Mucosa of rectum (tissue), 2 donors: ENCODE measurements around the gene HOXD3.
A peak's percentile ranks its signal among the peaks of the same experiment; 100 is the strongest.

Source experiments
- H3K27ac ChIP-seq, 2 donors: one replicate each; pipeline ENCODE4 v1.7.0; 2013; ENCODE audit warnings: inconsistent platforms in 2 of 2, low read depth in 2 of 2, low read length in 2 of 2
- H3K27me3 ChIP-seq, 2 donors: one replicate each; pipeline ENCODE4 v1.7.0; 2013; ENCODE audit warnings: low read length in 2 of 2; ENCODE audit not compliant: control insufficient read depth in 2 of 2, insufficient read depth in 2 of 2
- H3K36me3 ChIP-seq, 2 donors: one replicate each; pipeline ENCODE4 v1.7.0; 2013; ENCODE audit warnings: low read length in 2 of 2; ENCODE audit not compliant: control insufficient read depth in 2 of 2, insufficient read depth in 2 of 2
- H3K4me1 ChIP-seq, 2 donors: one replicate each; pipeline ENCODE4 v1.7.0; 2013; ENCODE audit warnings: low read length in 2 of 2, mild to moderate bottlenecking in 1 of 2; ENCODE audit not compliant: control insufficient read depth in 2 of 2, insufficient read depth in 2 of 2
- H3K4me3 ChIP-seq, 2 donors: one replicate each; pipeline ENCODE4 v1.7.0; 2013; ENCODE audit warnings: low read length in 2 of 2
- H3K9ac ChIP-seq, 2 donors: one replicate each; pipeline ENCODE4 v1.7.0; 2013; ENCODE audit warnings: low read length in 2 of 2, low read depth in 1 of 2, mild to moderate bottlenecking in 1 of 2
- H3K9me3 ChIP-seq, 2 donors: one replicate each; pipeline ENCODE4 v1.7.0; 2013; ENCODE audit warnings: low read length in 2 of 2; ENCODE audit not compliant: control insufficient read depth in 2 of 2
- donor health status: healthy.
- donor health status: Normal muscosa, but diverticular disease.

HOXD3 gene

DNA sequence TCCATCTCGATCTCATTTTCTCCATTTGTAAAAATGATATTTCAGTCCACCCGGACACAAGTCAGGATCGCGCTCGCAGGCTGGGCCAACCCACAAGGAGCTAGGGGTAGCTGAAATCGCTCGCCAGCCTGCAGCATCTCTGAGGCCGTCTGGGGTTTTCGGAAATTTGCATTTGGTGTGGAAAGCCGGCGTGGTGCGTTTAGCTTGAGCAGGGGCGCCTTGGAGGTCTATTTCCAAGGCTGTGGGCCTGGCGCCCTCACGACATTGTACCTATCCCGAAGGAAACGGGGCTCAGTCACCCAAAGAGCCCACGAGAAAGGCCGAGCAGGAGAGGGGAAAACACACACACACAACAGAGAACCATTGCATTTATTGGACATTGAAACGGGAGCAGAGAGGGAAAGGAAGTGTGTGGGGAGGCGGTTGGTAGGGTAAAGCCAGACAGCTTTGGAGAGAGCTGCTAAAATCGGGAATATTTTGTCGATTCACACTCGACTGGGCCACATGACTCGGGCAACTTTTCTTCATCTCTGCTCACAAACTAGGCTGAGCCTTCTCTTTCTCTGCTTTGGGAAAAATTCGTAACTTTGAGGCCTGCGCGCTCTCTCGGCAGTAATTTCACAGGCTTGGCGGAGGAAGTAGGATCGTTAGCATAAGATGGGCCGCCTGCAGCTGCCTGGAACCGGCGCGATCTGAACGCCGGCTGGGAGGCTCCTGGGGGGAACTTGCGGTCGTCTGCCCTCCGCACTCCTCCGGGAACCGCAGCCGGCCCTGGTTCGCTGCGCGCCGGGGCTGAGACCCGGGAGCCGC lies 28.7 kb upstream of the HOXD3 start:
- Histone ChIP-seq H3K4me3 (peak overlapping the region; percentile 43 to 60), H3K4me1 (peaks cover 5 to 7% of the 10 kb centered on the region in 2 donors), H3K36me3 (no peaks in the 10 kb centered on the region), H3K9ac (peak overlapping the region; percentile 47 to 50), H3K9me3 (no peaks in the 10 kb centered on the region), H3K27me3 (peaks cover 29 to 35% of the 10 kb centered on the region in 2 donors), H3K27ac (peak overlapping the region; percentile 72 to 74)

DNA sequence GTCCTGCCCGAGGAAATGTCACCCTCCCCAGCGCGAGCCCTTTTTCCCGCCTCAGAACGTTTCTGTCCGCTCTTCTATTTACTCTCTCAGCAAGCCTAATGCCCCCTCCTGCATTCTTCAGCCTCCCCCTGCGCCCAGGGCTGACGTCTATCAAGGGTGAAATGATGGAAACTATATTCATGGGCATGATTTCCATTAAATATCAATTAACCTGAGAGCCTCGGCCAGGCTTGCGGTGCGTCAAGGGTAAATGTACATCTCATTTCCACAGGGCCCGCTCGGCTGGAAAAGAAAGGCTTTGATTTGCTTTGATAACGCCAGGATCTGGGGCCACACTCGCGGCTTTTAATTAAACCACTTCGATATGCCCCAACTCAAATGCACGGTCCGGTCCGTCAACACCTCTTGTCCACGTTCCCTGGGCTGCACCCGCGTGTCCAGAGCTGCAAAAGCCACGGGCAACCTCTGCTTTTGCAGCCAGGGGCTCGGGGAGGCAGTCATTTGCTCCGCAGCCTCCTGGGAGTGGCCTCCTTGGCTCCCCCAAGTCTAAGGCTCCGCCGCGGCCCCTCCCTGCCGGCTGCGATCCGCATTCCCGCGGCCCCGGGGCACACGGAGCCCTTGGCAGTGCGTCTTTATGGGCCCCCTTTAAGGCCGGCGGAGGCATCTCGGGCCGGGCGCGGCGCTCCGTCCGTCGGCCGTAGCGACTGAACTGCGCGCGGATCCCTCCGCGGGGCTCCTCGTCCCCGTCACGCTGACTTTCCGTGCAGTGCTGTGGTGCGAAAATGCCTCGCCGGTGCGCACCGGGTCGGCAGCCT lies 27.9 kb upstream of the HOXD3 start, which contains the start of gene HOXD8:
TSS of gene HOXD8 (plus strand) at position 724 of the 815 bp plus-strand sequence. CDS start 662 bp downstream, outside the sequence.
- Histone ChIP-seq H3K4me3 (peak within 1 kb of the TSS; percentile 61 to 67), H3K9ac (peak within 1 kb of the TSS; percentile 47 to 59), H3K36me3 (no peaks in the 10 kb centered on the region), H3K9me3 (no peaks in the 10 kb centered on the region), H3K4me1 (peaks cover 5 to 7% of the 10 kb centered on the region in 2 donors), H3K27ac (peak within 1 kb of the TSS; percentile 72 to 74), H3K27me3 (peaks cover 21 to 28% of the 10 kb centered on the region in 2 donors)

DNA sequence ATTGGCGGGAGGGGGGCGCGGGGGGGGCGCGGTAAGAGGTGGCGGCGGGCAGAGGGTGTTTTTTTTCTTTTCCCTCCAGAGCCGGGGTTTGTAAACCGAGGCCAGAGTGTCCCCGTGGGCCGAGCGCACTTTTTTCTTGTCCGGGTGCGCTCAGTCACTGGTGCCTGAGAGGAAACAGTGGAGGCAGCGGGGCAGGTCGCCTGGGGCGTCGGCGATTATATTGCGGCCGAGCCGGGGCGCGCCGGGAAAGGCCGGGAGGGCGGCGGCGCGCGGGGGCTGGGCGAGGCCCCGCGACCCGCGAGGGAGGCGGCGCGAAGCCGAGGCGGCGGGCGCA lies 27.3 kb upstream of the HOXD3 start:
- peak overlapping the region; percentile 72 to 74 for H3K27ac ChIP-seq
- H3K9ac ChIP-seq: peak overlapping the region; percentile 24 to 59
- peaks cover 15 to 22% of the 10 kb centered on the region in 2 donors for H3K27me3 ChIP-seq
- H3K36me3 ChIP-seq: no peaks in the 10 kb centered on the region
- H3K4me1 ChIP-seq: peaks cover 5 to 7% of the 10 kb centered on the region in 2 donors
- no peaks in the 10 kb centered on the region for H3K9me3 ChIP-seq
- peak overlapping the region; percentile 61 to 67 for H3K4me3 ChIP-seq

GRCh38 chr2:176130147-176130956 lies 26.8 kb upstream of the HOXD3 start:
- Histone ChIP-seq H3K27me3 (peaks cover 9 to 16% of the 10 kb centered on the region in 2 donors), H3K9ac (peak overlapping the region; percentile 26 to 59), H3K27ac (peak overlapping the region; percentile 72 to 74), H3K9me3 (no peaks in the 10 kb centered on the region), H3K4me1 (peaks cover 7 to 8% of the 10 kb centered on the region in 2 donors), H3K36me3 (no peaks in the 10 kb centered on the region), H3K4me3 (peak overlapping the region; percentile 61 to 67)

DNA sequence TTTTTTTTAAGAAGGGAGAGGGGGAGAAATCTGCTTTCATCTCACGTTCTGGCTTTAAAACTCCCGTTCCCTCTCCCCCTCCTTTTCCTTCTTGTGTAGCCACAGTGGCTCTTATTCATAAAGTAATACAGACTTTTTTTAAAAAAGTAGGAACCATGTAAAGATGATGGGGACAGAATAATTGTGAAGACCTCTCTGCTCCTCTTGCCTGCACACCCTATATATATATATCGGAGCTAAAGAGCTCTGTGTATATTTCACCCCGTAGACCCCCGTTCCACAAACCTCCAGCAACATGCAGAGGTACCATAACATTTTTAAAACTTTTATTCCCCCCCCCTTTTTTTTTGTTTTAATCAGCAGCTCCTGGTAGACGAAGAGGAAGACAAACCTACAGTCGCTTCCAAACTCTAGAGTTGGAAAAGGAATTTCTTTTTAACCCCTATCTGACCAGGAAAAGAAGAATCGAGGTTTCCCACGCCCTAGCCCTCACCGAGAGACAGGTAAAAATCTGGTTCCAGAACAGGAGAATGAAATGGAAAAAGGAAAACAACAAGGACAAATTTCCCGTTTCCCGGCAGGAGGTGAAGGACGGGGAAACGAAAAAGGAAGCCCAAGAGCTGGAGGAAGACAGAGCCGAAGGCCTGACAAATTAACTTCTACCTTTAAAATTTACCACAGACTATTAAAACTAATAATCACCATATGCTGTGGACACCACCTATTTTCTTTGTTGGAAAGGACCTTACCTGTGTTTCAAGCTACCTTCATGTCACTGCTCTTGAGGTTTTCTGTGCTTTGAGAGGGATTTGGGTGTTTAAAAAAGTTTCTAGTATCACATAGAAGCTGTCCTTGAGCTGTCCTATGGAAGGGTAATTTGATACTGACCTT lies 25.9 kb upstream of the HOXD3 start:
- peak overlapping the region; percentile 61 to 67 for H3K4me3 ChIP-seq
- peak overlapping the region; percentile 72 to 74 for H3K27ac ChIP-seq
- H3K27me3 ChIP-seq: peaks cover 8 to 21% of the 10 kb centered on the region in 2 donors
- peak overlapping the region; percentile 26 to 59 for H3K9ac ChIP-seq
- no peaks in the 10 kb centered on the region for H3K36me3 ChIP-seq
- peaks cover 13 to 14% of the 10 kb centered on the region in 2 donors for H3K4me1 ChIP-seq
- H3K9me3 ChIP-seq: no peaks in the 10 kb centered on the region

DNA sequence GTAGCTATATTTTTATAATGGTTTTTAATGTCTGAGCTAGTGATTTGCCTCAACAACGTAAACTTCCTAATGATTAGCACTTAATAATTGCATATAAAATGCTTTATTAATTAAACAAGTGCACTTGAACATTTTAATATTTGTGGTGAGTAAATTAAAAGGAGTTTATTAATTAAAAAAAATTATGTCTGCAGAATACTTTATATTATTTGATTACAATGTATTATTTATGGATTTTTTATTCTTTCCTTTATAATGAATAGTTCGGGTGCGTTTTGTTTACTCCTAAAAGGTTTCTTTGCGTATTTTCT lies 25.3 kb upstream of the HOXD3 start:
- peaks cover 8 to 21% of the 10 kb centered on the region in 2 donors for H3K27me3 ChIP-seq
- no peaks in the 10 kb centered on the region for H3K36me3 ChIP-seq
- H3K9me3 ChIP-seq: no peaks in the 10 kb centered on the region
- H3K4me3 ChIP-seq: peak overlapping the region; percentile 40 to 68
- peak overlapping the region in 1 of 2 donors; percentile 15 for H3K27ac ChIP-seq
- peaks cover 13 to 15% of the 10 kb centered on the region in 2 donors for H3K4me1 ChIP-seq
- no peak overlapping the region for H3K9ac ChIP-seq

GRCh38 chr2:176132205-176133171 lies 24.6 kb upstream of the HOXD3 start:
- Histone ChIP-seq H3K9ac (peak overlapping the region in 1 of 2 donors; percentile 38), H3K36me3 (no peaks in the 10 kb centered on the region), H3K4me3 (peak overlapping the region; percentile 40 to 68), H3K27me3 (peaks cover 8 to 21% of the 10 kb centered on the region in 2 donors), H3K9me3 (no peaks in the 10 kb centered on the region), H3K4me1 (peaks cover 13 to 18% of the 10 kb centered on the region in 2 donors), H3K27ac (peak overlapping the region; percentile 15 to 58)

DNA sequence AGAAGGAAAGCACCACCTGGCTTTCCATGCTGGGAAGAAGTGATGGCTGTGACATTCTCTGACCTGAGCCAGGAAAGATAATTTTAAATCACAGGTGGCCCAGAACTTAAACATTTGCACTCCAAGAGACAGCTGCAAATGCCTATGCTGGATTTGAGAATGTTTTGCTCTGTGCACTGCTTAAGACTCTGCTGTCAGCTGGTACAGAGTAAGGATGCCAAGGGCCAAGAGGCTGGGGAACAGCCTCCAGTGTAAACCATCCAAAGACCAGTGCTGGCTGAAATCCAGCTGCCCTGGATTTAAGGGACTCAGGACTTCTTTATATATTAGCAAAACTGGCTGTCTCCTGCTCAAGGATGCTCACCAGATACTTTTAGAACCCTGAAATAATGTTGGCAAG lies 23.7 kb upstream of the HOXD3 start:
- peaks cover 10 to 17% of the 10 kb centered on the region in 2 donors for H3K4me1 ChIP-seq
- H3K4me3 ChIP-seq: no peak overlapping the region
- H3K9me3 ChIP-seq: no peaks in the 10 kb centered on the region
- H3K27me3 ChIP-seq: peaks cover 8 to 18% of the 10 kb centered on the region in 2 donors
- no peak overlapping the region for H3K27ac ChIP-seq
- H3K9ac ChIP-seq: no peak overlapping the region
- H3K36me3 ChIP-seq: no peaks in the 10 kb centered on the region
